ENCODE measurements around the gene DGCR2.
"Not testable (repeated sequence)": the region's sequence is repeated elsewhere in the genome, so short reads cannot be mapped to it uniquely, and the experiment has no call there.

DNA sequence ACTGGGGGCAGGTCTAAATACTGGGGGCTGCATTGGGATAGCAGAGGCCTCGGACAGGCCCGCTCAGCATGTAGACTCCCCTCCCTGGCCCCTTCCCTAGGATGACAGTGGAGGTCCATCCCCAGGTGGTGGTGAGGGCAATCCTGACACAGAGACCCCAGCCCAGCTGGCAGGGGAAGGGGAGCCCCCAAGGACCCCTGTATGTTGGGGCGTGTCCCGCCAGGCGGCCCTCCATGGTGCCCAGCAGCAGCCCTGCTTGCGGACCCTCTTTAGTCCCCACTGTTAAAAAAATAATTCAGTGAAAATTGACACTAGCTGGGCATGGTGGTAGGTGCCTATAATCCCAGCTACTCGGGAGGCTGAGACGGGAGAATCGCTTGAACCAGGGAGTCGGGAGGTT, 98.3 kb downstream of the DGCR2 start:
- TF ChIP-seq SMC3 (IDR thresholded peaks at IDR 0.05; ENCODE audit: low read depth, low read length); USF2 (IDR thresholded peaks at IDR 0.05; ENCODE audit: low read depth, low read length); POLR2A (IDR thresholded peaks at IDR 0.05; ENCODE audit: low read depth, low read length); MAFK (IDR thresholded peaks at IDR 0.05; ENCODE audit: low read depth, low read length); MAZ (IDR thresholded peaks at IDR 0.05; ENCODE audit: borderline replicate concordance, low read depth, low read length); BHLHE40 (IDR thresholded peaks at IDR 0.05; ENCODE audit: low read depth, low read length): not testable (repeated sequence)
- TF ChIP-seq, protein P1, sequence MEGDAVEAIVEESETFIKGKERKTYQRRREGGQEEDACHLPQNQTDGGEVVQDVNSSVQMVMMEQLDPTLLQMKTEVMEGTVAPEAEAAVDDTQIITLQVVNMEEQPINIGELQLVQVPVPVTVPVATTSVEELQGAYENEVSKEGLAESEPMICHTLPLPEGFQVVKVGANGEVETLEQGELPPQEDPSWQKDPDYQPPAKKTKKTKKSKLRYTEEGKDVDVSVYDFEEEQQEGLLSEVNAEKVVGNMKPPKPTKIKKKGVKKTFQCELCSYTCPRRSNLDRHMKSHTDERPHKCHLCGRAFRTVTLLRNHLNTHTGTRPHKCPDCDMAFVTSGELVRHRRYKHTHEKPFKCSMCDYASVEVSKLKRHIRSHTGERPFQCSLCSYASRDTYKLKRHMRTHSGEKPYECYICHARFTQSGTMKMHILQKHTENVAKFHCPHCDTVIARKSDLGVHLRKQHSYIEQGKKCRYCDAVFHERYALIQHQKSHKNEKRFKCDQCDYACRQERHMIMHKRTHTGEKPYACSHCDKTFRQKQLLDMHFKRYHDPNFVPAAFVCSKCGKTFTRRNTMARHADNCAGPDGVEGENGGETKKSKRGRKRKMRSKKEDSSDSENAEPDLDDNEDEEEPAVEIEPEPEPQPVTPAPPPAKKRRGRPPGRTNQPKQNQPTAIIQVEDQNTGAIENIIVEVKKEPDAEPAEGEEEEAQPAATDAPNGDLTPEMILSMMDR (conservative IDR thresholded peaks at IDR 0.05; ENCODE audit: low read depth, low read length), result not testable (repeated sequence)

Measured in IMR-90 (cell line).